Lower leg skin (tissue), 3 donors: ENCODE measurements around the gene PLCB1.

Experiments
- CTCF ChIP-seq, 3 donors: fragments of 450-650 bp; IDR thresholded peaks; one replicate each; pipeline ENCODE4 v1.5.1; 2016; ENCODE audit warnings: antibody characterized with exemption in 3 of 3, mild to moderate bottlenecking in 3 of 3, moderate library complexity in 2 of 3
- POLR2A ChIP-seq, 2 donors: fragments of 450-650 bp; IDR thresholded peaks; one replicate each; pipeline ENCODE4 v1.6.1; 2016 to 2017; ENCODE audit warnings: antibody characterized with exemption in 2 of 2, mild to moderate bottlenecking in 1 of 2, moderate library complexity in 1 of 2

DNA sequence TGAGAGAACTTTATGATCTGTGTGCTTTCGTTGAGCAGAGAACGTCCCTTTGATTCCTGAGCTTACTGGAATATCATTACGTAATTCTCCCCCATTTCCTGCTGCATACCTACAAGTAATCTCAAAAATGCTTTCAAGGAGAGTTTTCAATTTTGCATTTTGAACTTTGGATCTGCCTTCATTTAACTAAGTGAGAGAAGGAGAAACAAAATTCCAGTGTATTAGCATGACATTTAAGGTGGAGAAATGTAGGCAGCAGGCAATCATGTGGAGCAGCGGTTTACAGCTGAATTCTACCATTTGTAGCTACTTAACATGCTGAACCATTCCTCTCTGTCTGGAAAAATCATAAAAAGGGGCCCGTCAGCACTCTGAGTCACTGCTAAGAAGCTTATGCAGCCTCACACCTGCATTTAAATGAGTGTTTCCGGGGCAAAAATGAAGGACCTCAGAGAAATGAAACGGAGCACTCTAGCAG, 451.5 kb downstream of the PLCB1 start:
- TF ChIP-seq CTCF (IDR thresholded peaks at IDR 0.05), result no peak
- TF ChIP-seq POLR2A (IDR thresholded peaks at IDR 0.05), result no peak
